ENCODE results near the gene FGF12.
"Not testable (repeated sequence)": the region's sequence is repeated elsewhere in the genome, so short reads cannot be mapped to it uniquely, and the experiment has no call there.

The FGF12 gene

GRCh38 chr3:192745150-192745549 lies 17.8 kb upstream of the FGF12 start:
- Histone ChIP-seq H2AFZ (ENCODE audit: low read depth, low read length) (no peak overlapping the region), H3K18ac (ENCODE audit: low read depth in 1 of 2, low read length in 2 of 2) (no peak overlapping the region), H3K27ac (ENCODE audit: low read length, poor library complexity, severe bottlenecking) (no peak overlapping the region), H2BK12ac (ENCODE audit: low read length in 2 of 2) (no peak overlapping the region), H3K4me1 (ENCODE audit: control insufficient read depth, insufficient read depth, low read depth, low read length) (no peaks in the 10 kb centered on the region), H3K36me3 (ENCODE audit: control insufficient read depth in 1 of 2, insufficient read depth in 2 of 2, low read depth in 1 of 2, low read length in 2 of 2) (no peaks in the 10 kb centered on the region), H3K23ac (ENCODE audit: low read length in 2 of 2) (no peak overlapping the region), H2BK15ac (ENCODE audit: low read depth, poor library complexity, severe bottlenecking) (no peak overlapping the region), H2AK5ac (ENCODE audit: low read length, severe bottlenecking) (no peak overlapping the region), H3K14ac (ENCODE audit: low read length in 2 of 2) (no peak overlapping the region), H3K4ac (ENCODE audit: low read depth in 1 of 2, low read length in 2 of 2) (no peak overlapping the region), H3K4me2 (ENCODE audit: low read length, poor library complexity, severe bottlenecking) (no peak overlapping the region), H2BK5ac (ENCODE audit: low read depth, low read length, poor library complexity, severe bottlenecking) (no peak overlapping the region), H3K27me3 (ENCODE audit: control insufficient read depth in 1 of 2, insufficient read depth in 1 of 2, low read length in 2 of 2) (no peaks in the 10 kb centered on the region), H3K9ac (ENCODE audit: low read length) (no peak overlapping the region), H4K91ac (ENCODE audit: low read length) (no peak overlapping the region), H3K4me3 (ENCODE audit: insufficient read depth in 1 of 2, low read depth in 1 of 2, low read length in 2 of 2) (no peak overlapping the region), H2BK120ac (ENCODE audit: low read depth, low read length) (no peak overlapping the region), H3K79me1 (replicated peaks; ENCODE audit: low read length, poor library complexity, severe bottlenecking) (no peaks in the 10 kb centered on the region), H4K8ac (ENCODE audit: low read length) (no peak overlapping the region), H3K9me3 (ENCODE audit: control insufficient read depth, low read length) (no peaks in the 10 kb centered on the region)
- WGBS, result 100% methylated on average over 4 of the region's 7 CpGs
- no peak for DNase-seq

- H2BK12ac ChIP-seq (ENCODE audit: low read length in 2 of 2); H3K18ac ChIP-seq (ENCODE audit: low read depth in 1 of 2, low read length in 2 of 2); DNase-seq; H3K4me2 ChIP-seq (ENCODE audit: low read length, poor library complexity, severe bottlenecking); H3K23ac ChIP-seq (ENCODE audit: low read length in 2 of 2); H3K4me3 ChIP-seq (ENCODE audit: insufficient read depth in 1 of 2, low read depth in 1 of 2, low read length in 2 of 2); H2BK5ac ChIP-seq (ENCODE audit: low read depth, low read length, poor library complexity, severe bottlenecking); H3K9ac ChIP-seq (ENCODE audit: low read length); H3K79me1 ChIP-seq (replicated peaks; ENCODE audit: low read length, poor library complexity, severe bottlenecking); H3K14ac ChIP-seq (ENCODE audit: low read length in 2 of 2); H3K9me3 ChIP-seq (ENCODE audit: control insufficient read depth, low read length); H3K36me3 ChIP-seq (ENCODE audit: control insufficient read depth in 1 of 2, insufficient read depth in 2 of 2, low read depth in 1 of 2, low read length in 2 of 2); H2AK5ac ChIP-seq (ENCODE audit: low read length, severe bottlenecking); H2AFZ ChIP-seq (ENCODE audit: low read depth, low read length); H3K27ac ChIP-seq (ENCODE audit: low read length, poor library complexity, severe bottlenecking); H4K91ac ChIP-seq (ENCODE audit: low read length); H3K4me1 ChIP-seq (ENCODE audit: control insufficient read depth, insufficient read depth, low read depth, low read length); H3K4ac ChIP-seq (ENCODE audit: low read depth in 1 of 2, low read length in 2 of 2); H4K8ac ChIP-seq (ENCODE audit: low read length); H3K27me3 ChIP-seq (ENCODE audit: control insufficient read depth in 1 of 2, insufficient read depth in 1 of 2, low read length in 2 of 2); H2BK120ac ChIP-seq (ENCODE audit: low read depth, low read length); H2BK15ac ChIP-seq (ENCODE audit: low read depth, poor library complexity, severe bottlenecking): not testable (repeated sequence)
- WGBS, result 72% methylated on average over 7 of the region's 19 CpGs
These were observed 17.3 kb upstream of the FGF12 start for GRCh38 chr3:192744604-192745003.

- H3K27me3 ChIP-seq (ENCODE audit: control insufficient read depth in 1 of 2, insufficient read depth in 1 of 2, low read length in 2 of 2), result no peaks in the 10 kb centered on the region
- H2BK12ac ChIP-seq (ENCODE audit: low read length in 2 of 2), result no peak overlapping the region
- no peak overlapping the region for H4K8ac ChIP-seq (ENCODE audit: low read length)
- no peak overlapping the region for H3K27ac ChIP-seq (ENCODE audit: low read length, poor library complexity, severe bottlenecking)
- H3K9ac ChIP-seq (ENCODE audit: low read length), result no peak overlapping the region
- no peak overlapping the region for H2BK120ac ChIP-seq (ENCODE audit: low read depth, low read length)
- no peak overlapping the region for H2BK5ac ChIP-seq (ENCODE audit: low read depth, low read length, poor library complexity, severe bottlenecking)
- no peak overlapping the region for H3K4me2 ChIP-seq (ENCODE audit: low read length, poor library complexity, severe bottlenecking)
- H2AFZ ChIP-seq (ENCODE audit: low read depth, low read length), result no peak overlapping the region
- H4K91ac ChIP-seq (ENCODE audit: low read length), result no peak overlapping the region
- no peak overlapping the region for H3K18ac ChIP-seq (ENCODE audit: low read depth in 1 of 2, low read length in 2 of 2)
- no peak overlapping the region for H3K14ac ChIP-seq (ENCODE audit: low read length in 2 of 2)
- no peaks in the 10 kb centered on the region for H3K36me3 ChIP-seq (ENCODE audit: control insufficient read depth in 1 of 2, insufficient read depth in 2 of 2, low read depth in 1 of 2, low read length in 2 of 2)
- no peak overlapping the region for H3K4ac ChIP-seq (ENCODE audit: low read depth in 1 of 2, low read length in 2 of 2)
- H3K9me3 ChIP-seq (ENCODE audit: control insufficient read depth, low read length), result no peaks in the 10 kb centered on the region
- H3K4me3 ChIP-seq (ENCODE audit: insufficient read depth in 1 of 2, low read depth in 1 of 2, low read length in 2 of 2), result no peak overlapping the region
- H3K23ac ChIP-seq (ENCODE audit: low read length in 2 of 2), result no peak overlapping the region
- no peaks in the 10 kb centered on the region for H3K4me1 ChIP-seq (ENCODE audit: control insufficient read depth, insufficient read depth, low read depth, low read length)
- no peak overlapping the region for H2AK5ac ChIP-seq (ENCODE audit: low read length, severe bottlenecking)
- no peaks in the 10 kb centered on the region for H3K79me1 ChIP-seq (replicated peaks; ENCODE audit: low read length, poor library complexity, severe bottlenecking)
- DNase-seq, result no peak
- H2BK15ac ChIP-seq (ENCODE audit: low read depth, poor library complexity, severe bottlenecking), result no peak overlapping the region
These were observed 10.2 kb upstream of the FGF12 start for GRCh38 chr3:192737506-192737905.

- DNase-seq, result no peak
- Histone ChIP-seq H3K4me3 (ENCODE audit: insufficient read depth in 1 of 2, low read depth in 1 of 2, low read length in 2 of 2) (no peak overlapping the region), H3K9me3 (ENCODE audit: control insufficient read depth, low read length) (no peaks in the 10 kb centered on the region), H4K91ac (ENCODE audit: low read length) (no peak overlapping the region), H3K27ac (ENCODE audit: low read length, poor library complexity, severe bottlenecking) (no peak overlapping the region), H3K4me1 (ENCODE audit: control insufficient read depth, insufficient read depth, low read depth, low read length) (peaks cover 5% of the 10 kb centered on the region), H3K79me1 (replicated peaks; ENCODE audit: low read length, poor library complexity, severe bottlenecking) (no peaks in the 10 kb centered on the region), H2AFZ (ENCODE audit: low read depth, low read length) (no peak overlapping the region), H3K14ac (ENCODE audit: low read length in 2 of 2) (no peak overlapping the region), H3K9ac (ENCODE audit: low read length) (no peak overlapping the region), H4K8ac (ENCODE audit: low read length) (no peak overlapping the region), H3K36me3 (ENCODE audit: control insufficient read depth in 1 of 2, insufficient read depth in 2 of 2, low read depth in 1 of 2, low read length in 2 of 2) (no peaks in the 10 kb centered on the region), H3K18ac (ENCODE audit: low read depth in 1 of 2, low read length in 2 of 2) (no peak overlapping the region), H3K23ac (ENCODE audit: low read length in 2 of 2) (no peak overlapping the region), H2BK5ac (ENCODE audit: low read depth, low read length, poor library complexity, severe bottlenecking) (no peak overlapping the region), H2BK15ac (ENCODE audit: low read depth, poor library complexity, severe bottlenecking) (no peak overlapping the region), H3K27me3 (ENCODE audit: control insufficient read depth in 1 of 2, insufficient read depth in 1 of 2, low read length in 2 of 2) (peaks cover 8 to 10% of the 10 kb centered on the region in 2 experiments), H2AK5ac (ENCODE audit: low read length, severe bottlenecking) (no peak overlapping the region), H3K4ac (ENCODE audit: low read depth in 1 of 2, low read length in 2 of 2) (no peak overlapping the region), H3K4me2 (ENCODE audit: low read length, poor library complexity, severe bottlenecking) (no peak overlapping the region), H2BK120ac (ENCODE audit: low read depth, low read length) (no peak overlapping the region), H2BK12ac (ENCODE audit: low read length in 2 of 2) (no peak overlapping the region)
- WGBS, result 87% methylated on average over 2 of the region's 3 CpGs
These were observed 3.9 kb upstream of the FGF12 start for GRCh38 chr3:192731233-192731632.
